ENCODE results near the gene ZDHHC14. TPM values are rescaled to one million over a fixed set of nuclear protein-coding genes. Genes with fewer than 3 reads are reported as not detected.

ZDHHC14 gene
- total RNA-seq, 4 donors from 2014 or later, result 7.3 to 14.4 (median 8.1) TPM

GRCh38 chr6:157606516-157606915, 225.5 kb downstream of the ZDHHC14 start:
- no peaks in the 10 kb centered on the region for H3K4me1 ChIP-seq
- 56 to 66% methylated on average over 5 to 9 of the region's 9 CpGs for WGBS, 2 donors (ENCODE audit: low coverage in 1 of 2)
- no peaks in the 10 kb centered on the region for H3K9me3 ChIP-seq
- H3K4me3 ChIP-seq, result no peak overlapping the region
- ATAC-seq, result no peak
- no peak overlapping the region for H3K27ac ChIP-seq
- no peaks in the 10 kb centered on the region for H3K27me3 ChIP-seq
- H3K36me3 ChIP-seq, result no peaks in the 10 kb centered on the region
- no peak for TF ChIP-seq POLR2A (IDR thresholded peaks at IDR 0.05)
- no peak for TF ChIP-seq CTCF (IDR thresholded peaks at IDR 0.05)
- no peak for TF ChIP-seq EP300 (IDR thresholded peaks at IDR 0.05)
- TF ChIP-seq POLR2AphosphoS5 (IDR thresholded peaks at IDR 0.05), result no peak

- ATAC-seq, result no peak
- H3K4me3 ChIP-seq, result no peak overlapping the region
- no peak overlapping the region for H3K27ac ChIP-seq
- H3K27me3 ChIP-seq, result no peaks in the 10 kb centered on the region
- H3K36me3 ChIP-seq, result no peaks in the 10 kb centered on the region
- no peaks in the 10 kb centered on the region for H3K9me3 ChIP-seq
- WGBS, 2 donors (ENCODE audit: low coverage in 1 of 2), result 60 to 66% methylated on average over 12 of the region's 12 CpGs
- H3K4me1 ChIP-seq, result no peaks in the 10 kb centered on the region
- TF ChIP-seq POLR2AphosphoS5 (IDR thresholded peaks at IDR 0.05) (no peak), EP300 (IDR thresholded peaks at IDR 0.05) (no peak), CTCF (IDR thresholded peaks at IDR 0.05) (no peak), POLR2A (IDR thresholded peaks at IDR 0.05) (no peak)
These were observed 226.5 kb downstream of the ZDHHC14 start for GRCh38 chr6:157607317-157608109.

DNA sequence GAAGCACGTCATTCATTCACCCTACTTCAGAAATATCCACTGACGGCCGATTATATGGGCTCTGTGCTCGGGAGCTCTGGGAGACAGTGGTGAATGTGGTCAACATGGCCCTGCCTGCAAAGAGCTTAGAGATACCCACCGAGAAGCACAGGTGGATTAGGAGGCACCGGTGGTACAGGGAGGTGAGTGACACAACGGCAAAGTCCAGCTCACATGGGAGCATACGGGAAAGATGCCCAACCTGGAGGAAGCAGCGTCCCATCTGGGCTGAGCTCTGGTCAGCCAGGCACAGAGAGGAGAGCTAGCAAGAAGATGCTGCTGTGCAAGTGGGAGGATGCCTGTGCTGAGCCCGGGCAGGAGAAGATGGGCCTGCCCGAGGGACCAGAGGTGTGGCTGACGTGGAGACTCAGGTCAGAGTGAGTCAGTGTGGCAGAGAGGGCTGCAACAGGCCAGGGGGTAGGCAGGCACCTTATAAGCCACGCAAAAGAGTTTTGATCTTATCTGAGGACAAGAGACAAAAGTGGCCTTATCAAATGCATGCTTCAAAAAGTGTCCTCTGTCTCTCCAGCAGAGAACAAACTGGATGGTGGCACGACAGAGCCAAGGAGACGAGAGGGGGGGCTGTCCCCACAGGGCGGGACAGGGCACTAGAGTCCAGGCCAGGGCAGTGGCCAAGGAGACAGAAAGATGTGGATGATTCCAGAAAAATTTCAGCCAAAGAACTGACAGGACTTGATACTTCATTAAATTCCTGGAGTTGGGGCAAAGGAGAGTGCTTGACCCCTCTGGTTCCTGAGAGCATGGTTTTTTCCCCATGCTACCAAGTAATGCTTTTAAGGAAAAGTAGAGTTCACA, 227.5 kb downstream of the ZDHHC14 start:
- 76 to 83% methylated on average over 9 of the region's 16 CpGs for WGBS, 2 donors (ENCODE audit: low coverage in 1 of 2)
- no peak for ATAC-seq
- H3K9me3 ChIP-seq, result no peaks in the 10 kb centered on the region

GRCh38 chr6:157609117-157609516, 228.1 kb downstream of the ZDHHC14 start:
- TF ChIP-seq POLR2AphosphoS5 (IDR thresholded peaks at IDR 0.05) (no peak), POLR2A (IDR thresholded peaks at IDR 0.05) (no peak), EP300 (IDR thresholded peaks at IDR 0.05) (no peak), CTCF (IDR thresholded peaks at IDR 0.05) (no peak)
- H3K4me1 ChIP-seq, result no peaks in the 10 kb centered on the region
- no peaks in the 10 kb centered on the region for H3K9me3 ChIP-seq
- H3K36me3 ChIP-seq, result no peaks in the 10 kb centered on the region
- H3K27ac ChIP-seq, result no peak overlapping the region
- no peak overlapping the region for H3K4me3 ChIP-seq
- no peaks in the 10 kb centered on the region for H3K27me3 ChIP-seq
- WGBS, 2 donors (ENCODE audit: low coverage in 1 of 2), result 94 to 100% methylated on average over 5 to 6 of the region's 6 CpGs
- no peak for ATAC-seq

More for the DNA sequence above, 227.5 kb downstream of the ZDHHC14 start:
- Histone ChIP-seq H3K27me3 (no peaks in the 10 kb centered on the region), H3K4me1 (no peaks in the 10 kb centered on the region), H3K36me3 (no peaks in the 10 kb centered on the region), H3K4me3 (no peak overlapping the region), H3K27ac (no peak overlapping the region)
- no peak for TF ChIP-seq CTCF (IDR thresholded peaks at IDR 0.05)
- no peak for TF ChIP-seq EP300 (IDR thresholded peaks at IDR 0.05)
- no peak for TF ChIP-seq POLR2A (IDR thresholded peaks at IDR 0.05)
- no peak for TF ChIP-seq POLR2AphosphoS5 (IDR thresholded peaks at IDR 0.05)
